ENCODE results near the gene IL1R2. TPM values are rescaled to one million over a fixed set of nuclear protein-coding genes. Genes with fewer than 3 reads are reported as not detected.

IL1R2 gene
- total RNA-seq, 1 donor from 2014 or later: 1.6 TPM

- H3K36me3 Mint-ChIP-seq (ENCODE audit: low read depth): no peaks in the 10 kb centered on the region
Measured at GRCh38 chr2:102025583-102026267, 34.0 kb downstream of the IL1R2 start.

GRCh38 chr2:102027036-102027980, 35.5 kb downstream of the IL1R2 start:
- H3K27me3 Mint-ChIP-seq: peaks cover 2% of the 10 kb centered on the region
- DNase-seq: no peak
- intact Hi-C loops (cut with micrococcal nuclease): no loop called here
- no peak overlapping the region for H3K27ac Mint-ChIP-seq
- no peak overlapping the region for H3K4me3 Mint-ChIP-seq
- H3K9me3 Mint-ChIP-seq: no peaks in the 10 kb centered on the region
- no peaks in the 10 kb centered on the region for H3K36me3 Mint-ChIP-seq (ENCODE audit: low read depth)
- H3K4me1 Mint-ChIP-seq: peaks cover 17% of the 10 kb centered on the region

More at GRCh38 chr2:102025583-102026267, 34.0 kb downstream of the IL1R2 start:
- no peak overlapping the region for H3K27ac Mint-ChIP-seq
- H3K9me3 Mint-ChIP-seq: no peaks in the 10 kb centered on the region
- intact Hi-C loops (cut with micrococcal nuclease): no loop called here
- H3K4me1 Mint-ChIP-seq: peaks cover 16% of the 10 kb centered on the region
- H3K27me3 Mint-ChIP-seq: peaks cover 2% of the 10 kb centered on the region
- DNase-seq: no peak
- H3K4me3 Mint-ChIP-seq: no peak overlapping the region

GRCh38 chr2:102028470-102028869, 36.7 kb downstream of the IL1R2 start:
- Mint-ChIP-seq H3K27me3 (peaks cover 2% of the 10 kb centered on the region), H3K4me3 (no peak overlapping the region), H3K36me3 (ENCODE audit: low read depth) (no peaks in the 10 kb centered on the region), H3K9me3 (peaks cover 8% of the 10 kb centered on the region), H3K4me1 (peaks cover 27% of the 10 kb centered on the region), H3K27ac (peak overlapping the region; percentile 39)
- no peak for DNase-seq
- intact Hi-C loops (cut with micrococcal nuclease): loop anchor here (1.0 kb wide), 1 partner anchor 34 kb away; no protein-coding TSS in a partner anchor

- H3K4me3 Mint-ChIP-seq: no peak overlapping the region
Measured at GRCh38 chr2:102029405-102029804, 37.6 kb downstream of the IL1R2 start.

GRCh38 chr2:102029952-102030351, 38.2 kb downstream of the IL1R2 start:
- peaks cover 2% of the 10 kb centered on the region for H3K27me3 Mint-ChIP-seq
- peaks cover 2% of the 10 kb centered on the region for H3K36me3 Mint-ChIP-seq (ENCODE audit: low read depth)
- intact Hi-C loops (cut with micrococcal nuclease): no loop called here
- no peak for DNase-seq
- peaks cover 8% of the 10 kb centered on the region for H3K9me3 Mint-ChIP-seq
- H3K4me3 Mint-ChIP-seq: no peak overlapping the region
- peaks cover 40% of the 10 kb centered on the region for H3K4me1 Mint-ChIP-seq
- no peak overlapping the region for H3K27ac Mint-ChIP-seq

More at GRCh38 chr2:102029405-102029804, 37.6 kb downstream of the IL1R2 start:
- intact Hi-C loops (cut with micrococcal nuclease): no loop called here
- Mint-ChIP-seq H3K9me3 (peaks cover 8% of the 10 kb centered on the region), H3K27ac (no peak overlapping the region), H3K27me3 (peaks cover 2% of the 10 kb centered on the region), H3K4me1 (peaks cover 36% of the 10 kb centered on the region), H3K36me3 (ENCODE audit: low read depth) (no peaks in the 10 kb centered on the region)
- DNase-seq: no peak

- peaks cover 2% of the 10 kb centered on the region for H3K36me3 Mint-ChIP-seq (ENCODE audit: low read depth)
- intact Hi-C loops (cut with micrococcal nuclease): no loop called here
- H3K27me3 Mint-ChIP-seq: peaks cover 2% of the 10 kb centered on the region
- H3K27ac Mint-ChIP-seq: no peak overlapping the region
- H3K4me3 Mint-ChIP-seq: no peak overlapping the region
- peaks cover 43% of the 10 kb centered on the region for H3K4me1 Mint-ChIP-seq
- peaks cover 8% of the 10 kb centered on the region for H3K9me3 Mint-ChIP-seq
- no peak for DNase-seq
Measured at GRCh38 chr2:102030502-102030854, 38.7 kb downstream of the IL1R2 start.

GRCh38 chr2:102030855-102031527, 39.2 kb downstream of the IL1R2 start:
- intact Hi-C loops (cut with micrococcal nuclease): no loop called here
- peaks cover 8% of the 10 kb centered on the region for H3K9me3 Mint-ChIP-seq
- peaks cover 2% of the 10 kb centered on the region for H3K36me3 Mint-ChIP-seq (ENCODE audit: low read depth)
- H3K4me3 Mint-ChIP-seq: no peak overlapping the region
- H3K27me3 Mint-ChIP-seq: peaks cover 2% of the 10 kb centered on the region
- no peak for DNase-seq
- H3K4me1 Mint-ChIP-seq: peaks cover 43% of the 10 kb centered on the region
- H3K27ac Mint-ChIP-seq: no peak overlapping the region

- Mint-ChIP-seq H3K27me3 (peaks cover 6% of the 10 kb centered on the region), H3K4me1 (peaks cover 43% of the 10 kb centered on the region), H3K36me3 (ENCODE audit: low read depth) (peaks cover 2% of the 10 kb centered on the region), H3K27ac (peak overlapping the region; percentile 80), H3K9me3 (peaks cover 8% of the 10 kb centered on the region), H3K4me3 (no peak overlapping the region)
- no peak for DNase-seq
- intact Hi-C loops (cut with micrococcal nuclease): no loop called here
Measured at GRCh38 chr2:102032368-102033030, 40.7 kb downstream of the IL1R2 start.

GRCh38 chr2:102033031-102033749, 41.4 kb downstream of the IL1R2 start:
- peak; percentile 78 for DNase-seq
- H3K4me1 Mint-ChIP-seq: peaks cover 39% of the 10 kb centered on the region
- peaks cover 8% of the 10 kb centered on the region for H3K9me3 Mint-ChIP-seq
- peaks cover 2% of the 10 kb centered on the region for H3K36me3 Mint-ChIP-seq (ENCODE audit: low read depth)
- peak overlapping the region; percentile 59 for H3K4me3 Mint-ChIP-seq
- H3K27me3 Mint-ChIP-seq: peaks cover 6% of the 10 kb centered on the region
- intact Hi-C loops (cut with micrococcal nuclease): no loop called here
- peak overlapping the region; percentile 80 for H3K27ac Mint-ChIP-seq

- Mint-ChIP-seq H3K27ac (peak overlapping the region; percentile 81), H3K9me3 (peaks cover 8% of the 10 kb centered on the region), H3K36me3 (ENCODE audit: low read depth) (peaks cover 2% of the 10 kb centered on the region), H3K27me3 (peaks cover 6% of the 10 kb centered on the region), H3K4me1 (peaks cover 33% of the 10 kb centered on the region), H3K4me3 (peak overlapping the region; percentile 59)
- intact Hi-C loops (cut with micrococcal nuclease): no loop called here
- DNase-seq: no peak
Measured at GRCh38 chr2:102033750-102034682, 42.3 kb downstream of the IL1R2 start.

- Mint-ChIP-seq H3K36me3 (ENCODE audit: low read depth) (peaks cover 2% of the 10 kb centered on the region), H3K4me3 (peak overlapping the region; percentile 50), H3K27ac (peak overlapping the region; percentile 81), H3K9me3 (peaks cover 8% of the 10 kb centered on the region), H3K4me1 (peaks cover 29% of the 10 kb centered on the region), H3K27me3 (peaks cover 10% of the 10 kb centered on the region)
- intact Hi-C loops (cut with micrococcal nuclease): no loop called here
- no peak for DNase-seq
Measured at GRCh38 chr2:102034683-102035548, 43.2 kb downstream of the IL1R2 start.

Data from activated CD4-positive, alpha-beta T cell treated with anti-CD3 and anti-CD28 coated beads, Interleukin-2, amount 10 ng/mL, durations not matched to agents 24 days and 14 days (primary cell).